Naive thymus-derived CD4-positive, alpha-beta T cell (primary cell): ENCODE measurements around the gene WDR38. TPM values are rescaled to one million over a fixed set of nuclear protein-coding genes. Genes with fewer than 3 reads are reported as not detected.
A peak's percentile ranks its signal among the peaks of the same experiment; 100 is the strongest.

Experiments used
- ATAC-seq: fragments of 150-1000 bp; cut with Tn5 transposase; 2 replicates; pipeline ENCODE4 v1.10.0; 2021; ENCODE audit warnings: mild to moderate bottlenecking, moderate library complexity
- CTCF ChIA-PET: fragments of 350-600 bp; sonication (Branson Sonifier 250); formaldehyde crosslinking; loops from one replicate; lab custom pipeline; 2021; ENCODE audit warnings: antibody characterized with exemption; lab: Charles Lee
- POLR2A ChIA-PET: fragments of 350-600 bp; sonication (Branson Sonifier 250); formaldehyde crosslinking; loops from one replicate; lab custom pipeline; 2021; ENCODE audit warnings: antibody characterized with exemption, inconsistent platforms; lab: Charles Lee
- DNase-seq, 9 donors: peaks; one replicate each; pipeline versions ENCODE4 v3.0.0 to v3.0.0-alpha.2; 2020 to 2022; ENCODE audit warnings: mixed read lengths in 1 of 9
- H3K27ac ChIP-seq: one replicate; pipeline ENCODE4 v1.7.0; 2013; ENCODE audit warnings: mild to moderate bottlenecking, low read depth, low read length, moderate library complexity
- H3K27me3 ChIP-seq, 2 donors: one replicate each; pipeline ENCODE4 v1.7.0; 2013; ENCODE audit warnings: low read length in 2 of 2, mild to moderate bottlenecking in 2 of 2, moderate library complexity in 2 of 2; ENCODE audit not compliant: control insufficient read depth in 2 of 2, insufficient read depth in 2 of 2
- H3K36me3 ChIP-seq, 3 experiments: 1 replicate in 2 of 3; 2 replicates in 1 of 3; pipeline ENCODE4 v1.7.0; 2013; ENCODE audit warnings: low read length in 3 of 3, mild to moderate bottlenecking in 3 of 3, moderate library complexity in 1 of 3; ENCODE audit not compliant: insufficient read depth in 3 of 3, control insufficient read depth in 2 of 3
- H3K4me1 ChIP-seq, 2 donors: one replicate each; pipeline ENCODE4 v1.7.0; 2013; ENCODE audit warnings: low read length in 2 of 2, mild to moderate bottlenecking in 2 of 2, moderate library complexity in 1 of 2; ENCODE audit not compliant: control insufficient read depth in 2 of 2, insufficient read depth in 2 of 2
- H3K4me3 ChIP-seq: 2 replicates; pipeline ENCODE4 v1.7.0; 2013; ENCODE audit warnings: mild to moderate bottlenecking, low read length
- H3K9me3 ChIP-seq, 3 experiments: 1 replicate in 2 of 3; 2 replicates in 1 of 3; pipeline ENCODE4 v1.7.0; 2013; ENCODE audit warnings: low read length in 3 of 3; ENCODE audit not compliant: control insufficient read depth in 2 of 3
- H3K27ac Mint-ChIP-seq, 9 donors: one replicate each; pipeline ENCODE4 v1.8.0; 2020 to 2022; ENCODE audit warnings: mixed read lengths in 9 of 9, mild to moderate bottlenecking in 8 of 9, moderate library complexity in 5 of 9, inconsistent platforms in 2 of 9
- H3K27me3 Mint-ChIP-seq, 5 donors: one replicate each; pipeline ENCODE4 v1.8.0; 2021 to 2022; ENCODE audit warnings: mixed read lengths in 5 of 5, mild to moderate bottlenecking in 1 of 5
- H3K36me3 Mint-ChIP-seq, 5 donors: one replicate each; pipeline ENCODE4 v1.8.0; 2020 to 2022; ENCODE audit warnings: mixed read lengths in 5 of 5, mild to moderate bottlenecking in 3 of 5, inconsistent platforms in 1 of 5
- H3K4me1 Mint-ChIP-seq, 7 donors: one replicate each; pipeline ENCODE4 v1.8.0; 2020 to 2022; ENCODE audit warnings: mixed read lengths in 7 of 7, mild to moderate bottlenecking in 3 of 7, inconsistent platforms in 1 of 7
- H3K4me3 Mint-ChIP-seq, 10 donors: one replicate each; pipeline ENCODE4 v1.8.0; 2020 to 2022; ENCODE audit warnings: mild to moderate bottlenecking in 10 of 10, mixed read lengths in 10 of 10, moderate library complexity in 6 of 10, inconsistent platforms in 2 of 10
- H3K9me3 Mint-ChIP-seq, 11 donors: one replicate each; pipeline ENCODE4 v1.8.0; 2020 to 2022; ENCODE audit warnings: mixed read lengths in 11 of 11, mild to moderate bottlenecking in 4 of 11, inconsistent platforms in 1 of 11, moderate library complexity in 1 of 11
- intact Hi-C, 2 donors: fragments of 100-400 bp; cut with micrococcal nuclease; formaldehyde crosslinking; loops; one replicate each; pipeline ENCODE4 v1.15.1; 2023
- polyA plus RNA-seq, 2 donors: library from polyadenylated mRNA; unstranded; fragments of 300-500 nt; fragmentation: Illumina TruSeq; gene quantifications; one replicate each; pipeline ENCODE4 v1.2.3, GENCODE V29; 2021
- total RNA-seq, 6 experiments: library from RNA in 5 of 6; stranded (reverse) in 5 of 6; gene quantifications; 1 replicate in 5 of 6; 2 replicates in 1 of 6; pipeline ENCODE4 v1.2.3 and lab custom pipeline; 2021 to 2026

Gene WDR38
- total and polyA plus RNA-seq, 7 experiments from 2014 or later = not detected

DNA sequence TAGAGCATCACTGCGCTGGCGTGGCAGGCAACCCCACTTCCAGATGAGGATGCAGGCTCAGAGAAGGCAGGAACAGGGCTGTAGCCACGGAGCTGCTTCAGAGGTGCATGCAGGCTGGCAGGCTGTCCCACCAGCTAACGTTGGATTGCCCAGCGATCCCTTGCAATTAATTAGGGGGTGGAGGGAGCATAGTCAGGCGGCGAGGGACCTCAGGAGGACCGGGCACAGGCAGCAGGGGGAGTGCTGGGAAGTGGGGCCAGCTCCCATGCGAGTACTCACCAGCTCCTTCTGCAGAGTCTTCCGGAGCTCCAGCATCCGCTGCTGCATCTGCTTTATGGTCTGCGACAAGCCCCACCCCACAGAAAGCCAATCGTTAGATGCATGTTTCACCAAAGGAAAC lies 29.0 kb downstream of the WDR38 start:
- Histone ChIP-seq H3K27ac (no peak overlapping the region), H3K36me3 (peaks cover 9 to 86% (median 11%) of the 10 kb centered on the region in 3 experiments), H3K9me3 (no peaks in the 10 kb centered on the region), H3K4me1 (peaks cover 0 to 9% of the 10 kb centered on the region in 2 donors), H3K27me3 (no peaks in the 10 kb centered on the region), H3K4me3 (no peak overlapping the region)
- CTCF ChIA-PET = no interaction called here
- H3K9me3 Mint-ChIP-seq = no peaks in the 10 kb centered on the region
- no peak overlapping the region for H3K27ac Mint-ChIP-seq
- no peak overlapping the region for H3K4me3 Mint-ChIP-seq
- ATAC-seq = no peak
- peaks cover 0 to 6% (median under 1%) of the 10 kb centered on the region in 7 donors for H3K4me1 Mint-ChIP-seq
- POLR2A ChIA-PET = no interaction called here
- intact Hi-C loops = no loop called here
- no peaks in the 10 kb centered on the region for H3K27me3 Mint-ChIP-seq
- H3K36me3 Mint-ChIP-seq = peaks cover 13 to 62% (median 35%) of the 10 kb centered on the region in 5 donors
- DNase-seq = no peak

DNA sequence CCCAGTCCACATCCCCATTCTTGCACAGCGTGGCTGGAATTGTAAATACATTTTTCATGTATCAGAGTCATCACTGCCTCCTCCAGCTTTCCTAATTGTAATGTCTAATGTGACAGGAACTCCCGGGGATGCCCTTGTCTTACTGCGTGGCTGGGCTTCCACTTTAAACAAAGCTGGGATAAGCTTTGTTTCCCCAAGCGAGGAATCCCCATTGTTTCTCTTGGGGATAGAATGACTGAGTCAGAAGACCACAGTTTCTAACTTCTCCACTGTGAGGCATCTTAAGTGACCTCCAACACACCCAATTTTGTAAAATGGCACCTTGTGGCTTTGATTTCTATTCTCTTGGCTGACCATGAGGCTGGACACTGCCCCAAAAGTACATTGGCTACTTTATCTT lies 31.1 kb downstream of the WDR38 start:
- ChIA-PET POLR2A (no interaction called here), CTCF (no interaction called here)
- Histone ChIP-seq H3K27ac (no peak overlapping the region), H3K4me3 (no peak overlapping the region), H3K27me3 (no peaks in the 10 kb centered on the region), H3K36me3 (peaks cover 6 to 86% (median 7%) of the 10 kb centered on the region in 3 experiments), H3K9me3 (no peaks in the 10 kb centered on the region), H3K4me1 (peaks cover 0 to 9% of the 10 kb centered on the region in 2 donors)
- Mint-ChIP-seq H3K4me1 (peaks cover 0 to 6% (median 0%) of the 10 kb centered on the region in 7 donors), H3K27me3 (no peaks in the 10 kb centered on the region), H3K27ac (no peak overlapping the region), H3K4me3 (no peak overlapping the region), H3K36me3 (peaks cover 13 to 60% (median 39%) of the 10 kb centered on the region in 5 donors), H3K9me3 (no peaks in the 10 kb centered on the region)
- DNase-seq (no peak), ATAC-seq (no peak)
- intact Hi-C loops = no loop called here

DNA sequence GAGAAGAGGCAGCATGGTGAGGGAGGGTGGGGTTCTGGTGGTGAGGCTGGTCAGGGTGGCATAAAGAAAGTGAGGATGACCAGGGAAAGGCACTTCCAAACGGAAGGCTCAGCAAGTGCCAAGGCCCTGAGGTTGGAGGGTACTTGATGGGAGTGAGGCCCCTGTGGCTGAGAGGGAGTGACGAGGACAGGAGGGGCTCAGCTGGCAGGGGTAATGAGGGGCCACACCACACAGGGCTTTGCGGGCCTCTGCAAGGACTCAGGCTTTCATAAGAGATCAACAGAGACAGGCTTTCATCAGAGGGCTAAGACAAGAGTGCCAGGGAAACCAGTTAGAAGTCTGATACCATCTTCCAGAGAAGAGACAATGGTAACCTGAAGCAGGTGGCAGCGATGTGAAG lies 32.3 kb downstream of the WDR38 start:
- Histone ChIP-seq H3K4me3 (no peak overlapping the region), H3K27ac (no peak overlapping the region), H3K36me3 (peaks cover 0 to 87% (median 4%) of the 10 kb centered on the region in 3 experiments), H3K27me3 (no peaks in the 10 kb centered on the region), H3K4me1 (peaks cover 0 to 8% of the 10 kb centered on the region in 2 donors), H3K9me3 (no peaks in the 10 kb centered on the region)
- intact Hi-C loops = no loop called here
- no peak for ATAC-seq
- no peak for DNase-seq
- ChIA-PET POLR2A (no interaction called here), CTCF (interaction anchor here (1.0 kb wide), 1 partner anchor 33 kb away, joined by 3 read pairs; no protein-coding TSS in a partner anchor)
- H3K27ac Mint-ChIP-seq = no peak overlapping the region
- peaks cover 17 to 71% (median 50%) of the 10 kb centered on the region in 5 donors for H3K36me3 Mint-ChIP-seq
- peaks cover 0 to 3% (median 0%) of the 10 kb centered on the region in 5 donors for H3K27me3 Mint-ChIP-seq
- peak overlapping the region in 1 of 10 donors; percentile 21 for H3K4me3 Mint-ChIP-seq
- H3K9me3 Mint-ChIP-seq = no peaks in the 10 kb centered on the region
- H3K4me1 Mint-ChIP-seq = peaks cover 0 to 6% (median 0%) of the 10 kb centered on the region in 7 donors

DNA sequence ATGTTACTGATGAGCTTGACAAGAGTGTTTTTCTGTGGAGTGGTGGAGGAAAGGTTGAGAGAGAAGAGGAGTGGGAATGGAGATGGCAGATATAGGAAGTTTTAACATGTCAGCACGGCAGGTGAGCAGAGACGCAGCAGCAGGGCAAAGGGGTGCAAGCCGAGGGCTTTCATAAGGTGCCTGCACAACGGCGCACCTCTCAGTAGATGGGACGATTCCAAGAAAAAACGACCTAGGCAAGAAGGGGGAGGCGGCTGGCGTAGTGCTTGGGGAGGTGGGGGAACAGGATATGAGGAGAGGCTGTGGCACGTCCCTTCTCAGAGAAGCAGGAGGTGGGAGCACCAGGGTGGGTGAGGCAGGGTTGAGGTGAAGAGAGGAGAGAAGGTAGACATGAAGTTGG lies 33.2 kb downstream of the WDR38 start:
- Mint-ChIP-seq H3K27ac (no peak overlapping the region), H3K4me3 (no peak overlapping the region), H3K27me3 (peaks cover 0 to 5% (median 0%) of the 10 kb centered on the region in 5 donors)

DNA sequence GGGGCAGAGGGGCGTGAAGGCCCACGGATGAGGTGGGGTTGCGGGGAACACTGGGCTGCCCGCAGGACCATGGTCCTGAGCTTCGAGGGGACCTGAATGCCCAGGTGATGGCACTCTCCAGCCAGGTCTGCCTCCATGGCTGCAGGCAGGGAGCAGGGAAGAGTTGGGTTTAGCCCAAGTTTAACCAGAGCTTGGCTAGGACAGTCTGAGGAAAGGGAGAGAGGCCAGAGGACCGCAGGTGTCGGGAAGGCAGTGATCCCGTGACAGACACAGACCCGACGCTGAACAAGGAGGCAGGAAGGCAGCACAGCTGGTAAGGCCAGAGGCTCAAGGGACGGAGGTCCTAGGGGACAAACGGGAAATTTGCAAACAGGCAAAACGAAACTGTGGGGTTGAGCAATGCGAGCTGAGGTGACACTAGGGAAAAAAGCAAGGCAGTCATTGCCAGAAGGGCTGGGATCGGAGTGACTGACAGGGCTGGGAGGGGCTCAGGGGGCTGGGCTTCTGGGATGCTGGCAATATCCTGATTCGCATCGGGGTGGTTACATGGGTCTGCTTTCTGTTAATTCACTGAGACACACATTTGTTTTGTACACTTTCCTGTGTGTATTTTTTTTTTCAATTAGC lies 33.7 kb downstream of the WDR38 start:
- peaks cover 17 to 73% (median 51%) of the 10 kb centered on the region in 5 donors for H3K36me3 Mint-ChIP-seq
- no peak overlapping the region for H3K27ac ChIP-seq
- no peak overlapping the region for H3K27ac Mint-ChIP-seq
- H3K4me1 Mint-ChIP-seq = peaks cover 0 to 6% (median 0%) of the 10 kb centered on the region in 7 donors
- no peaks in the 10 kb centered on the region for H3K9me3 Mint-ChIP-seq
- ATAC-seq (no peak), DNase-seq (no peak)
- H3K9me3 ChIP-seq = no peaks in the 10 kb centered on the region
- POLR2A ChIA-PET = no interaction called here
- no peak overlapping the region for H3K4me3 Mint-ChIP-seq
- H3K27me3 ChIP-seq = no peaks in the 10 kb centered on the region
- H3K4me3 ChIP-seq = no peak overlapping the region
- H3K4me1 ChIP-seq = no peaks in the 10 kb centered on the region
- CTCF ChIA-PET = interaction anchor here (1.0 kb wide), 1 partner anchor 35 kb away, joined by 3 read pairs; no protein-coding TSS in a partner anchor
- peaks cover 0 to 83% (median 7%) of the 10 kb centered on the region in 3 experiments for H3K36me3 ChIP-seq
- peaks cover 0 to 5% (median 0%) of the 10 kb centered on the region in 5 donors for H3K27me3 Mint-ChIP-seq
- intact Hi-C loops = no loop called here

More for the DNA sequence above, 33.2 kb downstream of the WDR38 start:
- Histone ChIP-seq H3K4me3 (no peak overlapping the region), H3K36me3 (peaks cover 0 to 87% (median 7%) of the 10 kb centered on the region in 3 experiments), H3K4me1 (no peaks in the 10 kb centered on the region), H3K9me3 (no peaks in the 10 kb centered on the region), H3K27ac (no peak overlapping the region), H3K27me3 (no peaks in the 10 kb centered on the region)
- DNase-seq = no peak
- peaks cover 0 to 6% (median 0%) of the 10 kb centered on the region in 7 donors for H3K4me1 Mint-ChIP-seq
- ATAC-seq = no peak
- intact Hi-C loops = no loop called here
- peaks cover 19 to 76% (median 55%) of the 10 kb centered on the region in 5 donors for H3K36me3 Mint-ChIP-seq
- ChIA-PET CTCF (interaction anchor here (1.0 kb wide), 1 partner anchor 34 kb away, joined by 3 read pairs; no protein-coding TSS in a partner anchor), POLR2A (no interaction called here)
- no peaks in the 10 kb centered on the region for H3K9me3 Mint-ChIP-seq

DNA sequence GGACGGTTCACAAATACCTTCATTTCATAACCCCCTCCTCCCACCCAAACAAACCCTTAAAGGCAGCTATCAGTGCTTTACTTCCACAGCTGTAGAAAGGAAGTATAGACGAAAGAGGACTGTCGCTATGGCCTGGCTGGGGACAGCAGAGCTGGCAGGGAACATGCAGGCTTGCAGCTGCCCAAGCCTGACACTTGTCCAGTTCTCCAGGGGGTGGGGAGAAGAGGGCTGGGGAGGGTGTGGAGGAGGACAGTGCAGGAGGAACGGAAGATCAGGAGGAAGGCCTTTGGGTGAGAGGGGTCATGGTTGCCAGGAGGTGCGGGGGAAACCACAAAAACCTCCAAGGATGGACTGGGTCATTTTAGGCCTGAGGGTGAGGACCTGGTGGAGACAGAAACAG lies 34.6 kb downstream of the WDR38 start:
- H3K36me3 Mint-ChIP-seq = peaks cover 19 to 73% (median 51%) of the 10 kb centered on the region in 5 donors
- POLR2A ChIA-PET = no interaction called here

More for the DNA sequence above, 34.6 kb downstream of the WDR38 start:
- CTCF ChIA-PET = no interaction called here
- no peak overlapping the region for H3K27ac ChIP-seq
- no peaks in the 10 kb centered on the region for H3K27me3 ChIP-seq
- DNase-seq = no peak
- intact Hi-C loops = no loop called here
- Mint-ChIP-seq H3K9me3 (no peaks in the 10 kb centered on the region), H3K4me1 (peaks cover 0 to 6% (median 0%) of the 10 kb centered on the region in 7 donors), H3K27ac (no peak overlapping the region), H3K27me3 (peaks cover 0 to 5% (median 0%) of the 10 kb centered on the region in 5 donors), H3K4me3 (no peak overlapping the region)
- peaks cover 0 to 74% (median 7%) of the 10 kb centered on the region in 3 experiments for H3K36me3 ChIP-seq
- no peaks in the 10 kb centered on the region for H3K4me1 ChIP-seq
- H3K4me3 ChIP-seq = no peak overlapping the region
- ATAC-seq = no peak
- H3K9me3 ChIP-seq = no peaks in the 10 kb centered on the region
